ENCODE data around the gene SHISA3.
"Not testable (repeated sequence)": the region's sequence is repeated elsewhere in the genome, so short reads cannot be mapped to it uniquely, and the experiment has no call there.

The SHISA3 gene

GRCh38 chr4:42396752-42397634, at the start of gene SHISA3:
Gene SHISA3, plus strand, starts transcription at chr4:42397488. Its CDS starts 569 bp downstream, at chr4:42398057.
- DNase-seq (ENCODE audit: low read depth), result no peak

- DNase-seq (ENCODE audit: low read depth), result no peak
These were observed 49.0 kb upstream of the SHISA3 start for GRCh38 chr4:42348247-42348646.

- no peak for DNase-seq (ENCODE audit: low read depth)
These were observed 48.6 kb upstream of the SHISA3 start for GRCh38 chr4:42348692-42349091.

GRCh38 chr4:42350611-42351182, 46.6 kb upstream of the SHISA3 start:
- no peak for DNase-seq (ENCODE audit: low read depth)

GRCh38 chr4:42352049-42352448, 45.2 kb upstream of the SHISA3 start:
- no peak for DNase-seq (ENCODE audit: low read depth)

- no peak for DNase-seq (ENCODE audit: low read depth)
These were observed 40.0 kb upstream of the SHISA3 start for GRCh38 chr4:42357325-42357724.

GRCh38 chr4:42359711-42360110, 37.6 kb upstream of the SHISA3 start:
- DNase-seq (ENCODE audit: low read depth), result no peak

- DNase-seq (ENCODE audit: low read depth), result no peak
These were observed 37.0 kb upstream of the SHISA3 start for GRCh38 chr4:42360256-42360669.

GRCh38 chr4:42361456-42361855, 35.8 kb upstream of the SHISA3 start:
- DNase-seq (ENCODE audit: low read depth), result no peak

- DNase-seq (ENCODE audit: low read depth), result no peak
These were observed 34.7 kb upstream of the SHISA3 start for GRCh38 chr4:42362591-42362990.

- no peak for DNase-seq (ENCODE audit: low read depth)
These were observed 33.7 kb upstream of the SHISA3 start for GRCh38 chr4:42363614-42364013.

- DNase-seq (ENCODE audit: low read depth), result no peak
These were observed 32.8 kb upstream of the SHISA3 start for GRCh38 chr4:42364266-42365053.

GRCh38 chr4:42366959-42367358, 30.3 kb upstream of the SHISA3 start:
- DNase-seq (ENCODE audit: low read depth), result no peak

GRCh38 chr4:42369489-42369888, 27.8 kb upstream of the SHISA3 start:
- DNase-seq (ENCODE audit: low read depth), result no peak

GRCh38 chr4:42371305-42372252, 25.7 kb upstream of the SHISA3 start:
- no peak for DNase-seq (ENCODE audit: low read depth)

GRCh38 chr4:42372303-42372702, 25.0 kb upstream of the SHISA3 start:
- not testable (repeated sequence) for DNase-seq (ENCODE audit: low read depth)

GRCh38 chr4:42377497-42377896, 19.8 kb upstream of the SHISA3 start:
- DNase-seq (ENCODE audit: low read depth), result no peak

- DNase-seq (ENCODE audit: low read depth), result no peak
These were observed 15.6 kb upstream of the SHISA3 start for GRCh38 chr4:42381666-42382065.

- DNase-seq (ENCODE audit: low read depth), result no peak
These were observed 11.8 kb upstream of the SHISA3 start for GRCh38 chr4:42385516-42385915.

GRCh38 chr4:42390622-42391354, 6.5 kb upstream of the SHISA3 start:
- DNase-seq (ENCODE audit: low read depth), result no peak

GRCh38 chr4:42391355-42391664, 6.0 kb upstream of the SHISA3 start:
- DNase-seq (ENCODE audit: low read depth), result no peak
